Measurements from ENCODE around the gene HERC4. TPM values are rescaled to one million over a fixed set of nuclear protein-coding genes. Genes with fewer than 3 reads are reported as not detected.
A peak's percentile ranks its signal among the peaks of the same experiment; 100 is the strongest.

HERC4 gene
- 100 to 1,000 TPM in 1 of 2 donors, 10 to 100 TPM in 1; 81.9 to 108 TPM for total RNA-seq
- 10 to 100 TPM in 1 of 2 donors, 1 to 10 TPM in 1; 9.5 to 28.0 TPM for polyA plus RNA-seq
- long read RNA-seq, donor 1, partial matches to known transcripts: 4 of 17 reads
- long read RNA-seq, donor 1, other reads (novel, unspliced or antisense): 10 of 17 reads
- long read RNA-seq, donor 2, transcript HERC4-202 (25 exons, 3,905 nt): major isoform, 9 of 34 reads
- long read RNA-seq, donor 2, partial matches to known transcripts: 8 of 34 reads
- long read RNA-seq, donor 2, other reads (novel, unspliced or antisense): 17 of 34 reads

- no peaks in the 10 kb centered on the region for H3K27me3 ChIP-seq (ENCODE audit: control insufficient read depth in 1 of 2, insufficient read depth in 2 of 2, low read length in 1 of 2)
- H3K9me3 ChIP-seq (ENCODE audit: control insufficient read depth, low read length): no peaks in the 10 kb centered on the region
- peak within 1 kb of the TSS; percentile 91 to 94 for H3K4me3 ChIP-seq (ENCODE audit: low read length in 2 of 2)
- intact Hi-C loops (cut with DNase I): loop anchor here (10.0 kb wide), 2 partner anchors 220 to 260 kb away; partner anchors contain the start of genes HNRNPH3 (in 1 of the 2) and PBLD (in 1 of the 2)
- WGBS, 2 donors: 0% methylated on average over 42 to 64 of the region's 64 CpGs
- no peaks in the 10 kb centered on the region for H3K36me3 ChIP-seq (ENCODE audit: control insufficient read depth in 1 of 2, insufficient read depth in 2 of 2, low read length in 1 of 2)
- H3K4me1 ChIP-seq (ENCODE audit: control insufficient read depth in 1 of 2, insufficient read depth in 2 of 2, low read length in 2 of 2): no peaks in the 10 kb centered on the region
- ATAC-seq (ENCODE audit: low FRiP score) (peak; percentile 99), DNase-seq (peak; percentile 97 to 99)
- H3K27ac ChIP-seq (ENCODE audit: low read depth in 1 of 2, low read length in 2 of 2): peak within 1 kb of the TSS; percentile 83 to 97
Measured at GRCh38 chr10:68074775-68075549, at the start of gene HERC4. Gene HERC4 (minus strand): TSS chr10:68075283. CDS start chr10:68073108, 2,175 bp downstream.

DNA sequence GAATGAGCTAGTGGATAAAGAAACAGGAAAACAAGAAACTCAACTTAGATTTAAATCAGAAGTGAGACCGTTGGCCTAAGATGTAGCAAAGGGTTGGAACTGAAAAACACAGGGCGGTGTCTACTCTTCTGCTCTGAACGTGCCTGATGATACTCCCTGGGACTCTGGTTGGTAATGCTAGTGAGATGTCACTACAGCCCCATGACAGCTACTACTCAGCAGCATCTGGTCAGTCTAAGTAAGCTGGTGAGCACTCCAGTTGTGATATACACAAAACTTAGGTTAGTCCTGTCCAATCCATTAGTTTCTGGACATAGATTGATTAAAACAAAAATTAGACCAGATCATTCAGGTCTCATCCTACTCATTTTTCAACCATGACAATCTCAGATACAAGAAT, 49.6 kb upstream of the HERC4 start:
- ATAC-seq (ENCODE audit: low FRiP score): no peak
- DNase-seq: no peak
- Histone ChIP-seq H3K36me3 (ENCODE audit: control insufficient read depth in 1 of 2, insufficient read depth in 2 of 2, low read length in 1 of 2) (no peaks in the 10 kb centered on the region), H3K4me1 (ENCODE audit: control insufficient read depth in 1 of 2, insufficient read depth in 2 of 2, low read length in 2 of 2) (no peaks in the 10 kb centered on the region), H3K9me3 (ENCODE audit: control insufficient read depth, low read length) (no peaks in the 10 kb centered on the region), H3K27ac (ENCODE audit: low read depth in 1 of 2, low read length in 2 of 2) (no peak overlapping the region), H3K4me3 (ENCODE audit: low read length in 2 of 2) (no peak overlapping the region), H3K27me3 (ENCODE audit: control insufficient read depth in 1 of 2, insufficient read depth in 2 of 2, low read length in 1 of 2) (peaks cover 0 to 2% of the 10 kb centered on the region in 2 donors)
- intact Hi-C loops (cut with DNase I): no loop called here
- 79 to 80% methylated on average over 3 of the region's 3 CpGs for WGBS, 2 donors

GRCh38 chr10:68121852-68122251, 46.8 kb upstream of the HERC4 start:
- H3K9me3 ChIP-seq (ENCODE audit: control insufficient read depth, low read length): no peaks in the 10 kb centered on the region
- H3K4me3 ChIP-seq (ENCODE audit: low read length in 2 of 2): no peak overlapping the region
- no peaks in the 10 kb centered on the region for H3K4me1 ChIP-seq (ENCODE audit: control insufficient read depth in 1 of 2, insufficient read depth in 2 of 2, low read length in 2 of 2)
- no peaks in the 10 kb centered on the region for H3K36me3 ChIP-seq (ENCODE audit: control insufficient read depth in 1 of 2, insufficient read depth in 2 of 2, low read length in 1 of 2)
- no peak overlapping the region for H3K27ac ChIP-seq (ENCODE audit: low read depth in 1 of 2, low read length in 2 of 2)
- ATAC-seq (ENCODE audit: low FRiP score): no peak
- 73 to 81% methylated on average over 9 of the region's 9 CpGs for WGBS, 2 donors
- DNase-seq: no peak
- intact Hi-C loops (cut with DNase I): no loop called here
- H3K27me3 ChIP-seq (ENCODE audit: control insufficient read depth in 1 of 2, insufficient read depth in 2 of 2, low read length in 1 of 2): peaks cover 0 to 2% of the 10 kb centered on the region in 2 donors

DNA sequence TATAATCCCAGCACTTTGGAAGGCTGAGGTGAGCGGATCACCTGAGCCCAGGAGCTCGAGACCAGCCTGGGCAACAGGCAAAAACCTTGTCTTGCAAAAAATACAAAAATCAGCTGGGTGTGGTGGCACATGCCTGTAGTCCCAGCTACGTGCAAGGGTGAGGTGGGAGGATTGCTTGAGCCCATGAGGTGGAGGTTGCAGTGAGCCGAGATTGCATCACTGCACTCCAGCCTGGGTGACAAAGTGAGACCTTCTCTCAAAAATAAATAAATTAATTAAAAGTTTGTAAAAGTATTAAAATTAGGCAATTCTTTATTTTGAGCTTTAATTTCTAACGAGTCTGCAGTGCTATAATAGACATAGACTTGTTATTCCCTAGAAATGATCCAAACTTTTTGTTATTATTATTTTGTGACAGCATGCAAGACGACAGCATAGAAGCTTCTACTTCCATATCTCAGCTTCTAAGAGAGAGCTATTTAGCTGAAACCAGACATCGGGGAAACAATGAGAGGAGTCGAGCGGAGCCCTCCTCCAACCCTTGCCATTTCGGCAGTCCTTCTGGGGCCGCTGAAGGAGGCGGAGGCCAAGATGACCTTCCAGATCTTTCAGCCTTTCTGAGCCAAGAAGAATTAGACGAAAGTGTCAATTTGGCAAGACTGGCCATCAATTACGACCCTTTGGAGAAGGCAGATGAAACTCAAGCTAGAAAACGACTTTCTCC, 46.1 kb upstream of the HERC4 start:
- no peaks in the 10 kb centered on the region for H3K36me3 ChIP-seq (ENCODE audit: control insufficient read depth in 1 of 2, insufficient read depth in 2 of 2, low read length in 1 of 2)
- H3K9me3 ChIP-seq (ENCODE audit: control insufficient read depth, low read length): no peaks in the 10 kb centered on the region
- peaks cover 0 to 2% of the 10 kb centered on the region in 2 donors for H3K27me3 ChIP-seq (ENCODE audit: control insufficient read depth in 1 of 2, insufficient read depth in 2 of 2, low read length in 1 of 2)
- ATAC-seq (ENCODE audit: low FRiP score) (no peak), DNase-seq (no peak)
- 84 to 85% methylated on average over 15 of the region's 15 CpGs for WGBS, 2 donors
- H3K4me1 ChIP-seq (ENCODE audit: control insufficient read depth in 1 of 2, insufficient read depth in 2 of 2, low read length in 2 of 2): no peaks in the 10 kb centered on the region
- intact Hi-C loops (cut with DNase I): no loop called here
- H3K4me3 ChIP-seq (ENCODE audit: low read length in 2 of 2): no peak overlapping the region
- no peak overlapping the region for H3K27ac ChIP-seq (ENCODE audit: low read depth in 1 of 2, low read length in 2 of 2)

DNA sequence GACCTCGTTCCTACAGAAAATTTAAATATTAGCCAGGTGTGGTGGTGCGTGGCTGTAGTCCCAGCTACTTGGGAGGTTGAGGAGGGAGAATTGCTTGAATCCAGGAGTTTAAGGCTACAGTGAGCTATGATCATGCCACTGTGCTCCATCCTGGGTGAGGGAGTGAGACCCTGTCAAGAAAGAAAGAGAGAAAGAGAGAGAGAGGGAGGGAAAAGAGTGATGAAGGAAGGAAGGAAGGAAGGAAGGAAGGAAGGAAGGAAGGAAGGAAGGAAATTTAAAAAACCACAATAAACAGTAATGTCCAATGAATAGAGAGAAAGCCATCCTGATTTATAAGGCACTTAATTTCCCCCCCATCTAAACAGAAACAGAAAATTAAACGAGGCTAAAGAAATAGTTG, 43.6 kb upstream of the HERC4 start:
- Histone ChIP-seq H3K4me3 (ENCODE audit: low read length in 2 of 2) (no peak overlapping the region), H3K27ac (ENCODE audit: low read depth in 1 of 2, low read length in 2 of 2) (no peak overlapping the region), H3K27me3 (ENCODE audit: control insufficient read depth in 1 of 2, insufficient read depth in 2 of 2, low read length in 1 of 2) (no peaks in the 10 kb centered on the region), H3K4me1 (ENCODE audit: control insufficient read depth in 1 of 2, insufficient read depth in 2 of 2, low read length in 2 of 2) (no peaks in the 10 kb centered on the region), H3K9me3 (ENCODE audit: control insufficient read depth, low read length) (no peaks in the 10 kb centered on the region), H3K36me3 (ENCODE audit: control insufficient read depth in 1 of 2, insufficient read depth in 2 of 2, low read length in 1 of 2) (no peaks in the 10 kb centered on the region)
- intact Hi-C loops (cut with DNase I): no loop called here
- ATAC-seq (ENCODE audit: low FRiP score) (no peak), DNase-seq (no peak)
- 82 to 84% methylated on average over 3 of the region's 3 CpGs for WGBS, 2 donors

- Histone ChIP-seq H3K4me3 (ENCODE audit: low read length in 2 of 2) (no peak overlapping the region), H3K27me3 (ENCODE audit: control insufficient read depth in 1 of 2, insufficient read depth in 2 of 2, low read length in 1 of 2) (no peaks in the 10 kb centered on the region), H3K4me1 (ENCODE audit: control insufficient read depth in 1 of 2, insufficient read depth in 2 of 2, low read length in 2 of 2) (no peaks in the 10 kb centered on the region), H3K36me3 (ENCODE audit: control insufficient read depth in 1 of 2, insufficient read depth in 2 of 2, low read length in 1 of 2) (no peaks in the 10 kb centered on the region), H3K9me3 (ENCODE audit: control insufficient read depth, low read length) (no peaks in the 10 kb centered on the region), H3K27ac (ENCODE audit: low read depth in 1 of 2, low read length in 2 of 2) (no peak overlapping the region)
- no peak for ATAC-seq (ENCODE audit: low FRiP score)
- 97% methylated on average over 1 of the region's 1 CpG for WGBS, 2 donors
- no peak for DNase-seq
- intact Hi-C loops (cut with DNase I): no loop called here
Measured at GRCh38 chr10:68112837-68113236, 37.8 kb upstream of the HERC4 start.

- 75 to 85% methylated on average over 2 of the region's 2 CpGs for WGBS, 2 donors
- intact Hi-C loops (cut with DNase I): no loop called here
- no peak overlapping the region for H3K27ac ChIP-seq (ENCODE audit: low read depth in 1 of 2, low read length in 2 of 2)
- H3K9me3 ChIP-seq (ENCODE audit: control insufficient read depth, low read length): no peaks in the 10 kb centered on the region
- H3K27me3 ChIP-seq (ENCODE audit: control insufficient read depth in 1 of 2, insufficient read depth in 2 of 2, low read length in 1 of 2): no peaks in the 10 kb centered on the region
- no peaks in the 10 kb centered on the region for H3K36me3 ChIP-seq (ENCODE audit: control insufficient read depth in 1 of 2, insufficient read depth in 2 of 2, low read length in 1 of 2)
- no peak overlapping the region for H3K4me3 ChIP-seq (ENCODE audit: low read length in 2 of 2)
- ATAC-seq (ENCODE audit: low FRiP score): no peak
- no peak for DNase-seq
- no peaks in the 10 kb centered on the region for H3K4me1 ChIP-seq (ENCODE audit: control insufficient read depth in 1 of 2, insufficient read depth in 2 of 2, low read length in 2 of 2)
Measured at GRCh38 chr10:68111584-68111983, 36.5 kb upstream of the HERC4 start.

- ATAC-seq (ENCODE audit: low FRiP score): no peak
- 44 to 51% methylated on average over 2 of the region's 2 CpGs for WGBS, 2 donors
- no peak overlapping the region for H3K27ac ChIP-seq (ENCODE audit: low read depth in 1 of 2, low read length in 2 of 2)
- H3K27me3 ChIP-seq (ENCODE audit: control insufficient read depth in 1 of 2, insufficient read depth in 2 of 2, low read length in 1 of 2): no peaks in the 10 kb centered on the region
- intact Hi-C loops (cut with DNase I): no loop called here
- no peak overlapping the region for H3K4me3 ChIP-seq (ENCODE audit: low read length in 2 of 2)
- no peaks in the 10 kb centered on the region for H3K9me3 ChIP-seq (ENCODE audit: control insufficient read depth, low read length)
- H3K36me3 ChIP-seq (ENCODE audit: control insufficient read depth in 1 of 2, insufficient read depth in 2 of 2, low read length in 1 of 2): no peaks in the 10 kb centered on the region
- no peaks in the 10 kb centered on the region for H3K4me1 ChIP-seq (ENCODE audit: control insufficient read depth in 1 of 2, insufficient read depth in 2 of 2, low read length in 2 of 2)
- DNase-seq: no peak
Measured at GRCh38 chr10:68110027-68110426, 34.9 kb upstream of the HERC4 start.
